Chondrocyte (in vitro differentiated cells): ENCODE results near the gene GALNT2. TPM values are rescaled to one million over a fixed set of nuclear protein-coding genes. Genes with fewer than 3 reads are reported as not detected.

Experiments
- DNase-seq: peaks from one replicate; pipeline ENCODE4 v3.0.0; 2021; ENCODE audit warnings: mixed read lengths, low spot score
- H3K27ac Mint-ChIP-seq: one replicate; pipeline ENCODE4 v1.8.0; 2021; ENCODE audit warnings: mild to moderate bottlenecking, moderate library complexity, mixed read lengths; ENCODE audit not compliant: unreplicated experiment
- H3K27me3 Mint-ChIP-seq: 2 replicates; pipeline ENCODE4 v1.8.0; 2021; ENCODE audit warnings: low read depth, mixed read lengths
- H3K36me3 Mint-ChIP-seq: 2 replicates; pipeline ENCODE4 v1.8.0; 2021; ENCODE audit warnings: low read depth, mixed read lengths
- H3K4me1 Mint-ChIP-seq: 2 replicates; pipeline ENCODE4 v1.8.0; 2021; ENCODE audit warnings: low read depth, mild to moderate bottlenecking, mixed read lengths
- H3K4me3 Mint-ChIP-seq: one replicate; pipeline ENCODE4 v1.8.0; 2021; ENCODE audit warnings: mild to moderate bottlenecking, moderate library complexity, mixed read lengths; ENCODE audit not compliant: unreplicated experiment
- H3K9me3 Mint-ChIP-seq: 2 replicates; pipeline ENCODE4 v1.8.0; 2021; ENCODE audit warnings: low read depth, mixed read lengths
- CTCF ChIP-seq: fragments of 200-600 bp; sonication (generic); IDR thresholded peaks from 2 replicates; pipeline ENCODE4 v1.5.0; 2021; ENCODE audit warnings: antibody characterized with exemption, mild to moderate bottlenecking, moderate library complexity
- total RNA-seq: library from RNA; stranded (reverse); gene quantifications from 3 replicates; pipeline ENCODE4 v1.2.1, GENCODE V29; 2021

Gene GALNT2
- total RNA-seq, 1 donor from 2014 or later: 223 TPM

- H3K36me3 Mint-ChIP-seq: no peaks in the 10 kb centered on the region
- DNase-seq: no peak
- TF ChIP-seq CTCF: no peak
- no peaks in the 10 kb centered on the region for H3K9me3 Mint-ChIP-seq
- H3K4me1 Mint-ChIP-seq: peaks cover 75% of the 10 kb centered on the region
- no peaks in the 10 kb centered on the region for H3K27me3 Mint-ChIP-seq
- no peak overlapping the region for H3K4me3 Mint-ChIP-seq
- no peak overlapping the region for H3K27ac Mint-ChIP-seq
Measured at GRCh38 chr1:230135726-230136125, 68.7 kb downstream of the GALNT2 start.

- Mint-ChIP-seq H3K36me3 (peaks cover 2% of the 10 kb centered on the region), H3K27me3 (no peaks in the 10 kb centered on the region), H3K27ac (peak overlapping the region; percentile 82), H3K4me1 (peaks cover 85% of the 10 kb centered on the region), H3K4me3 (peak overlapping the region; percentile 19), H3K9me3 (no peaks in the 10 kb centered on the region)
- TF ChIP-seq CTCF: no peak
- no peak for DNase-seq
Measured at GRCh38 chr1:230136453-230137336, 69.7 kb downstream of the GALNT2 start.

- DNase-seq: no peak
- peaks cover 85% of the 10 kb centered on the region for H3K4me1 Mint-ChIP-seq
- no peaks in the 10 kb centered on the region for H3K9me3 Mint-ChIP-seq
- peaks cover 2% of the 10 kb centered on the region for H3K36me3 Mint-ChIP-seq
- H3K27me3 Mint-ChIP-seq: no peaks in the 10 kb centered on the region
- TF ChIP-seq CTCF: no peak
- H3K4me3 Mint-ChIP-seq: peak overlapping the region; percentile 19
- peak overlapping the region; percentile 82 for H3K27ac Mint-ChIP-seq
Measured at GRCh38 chr1:230137337-230137815, 70.3 kb downstream of the GALNT2 start.

- TF ChIP-seq CTCF: no peak
- no peak overlapping the region for H3K27ac Mint-ChIP-seq
- H3K36me3 Mint-ChIP-seq: peaks cover 2% of the 10 kb centered on the region
- no peak overlapping the region for H3K4me3 Mint-ChIP-seq
- peaks cover 81% of the 10 kb centered on the region for H3K4me1 Mint-ChIP-seq
- H3K9me3 Mint-ChIP-seq: no peaks in the 10 kb centered on the region
- no peaks in the 10 kb centered on the region for H3K27me3 Mint-ChIP-seq
- no peak for DNase-seq
Measured at GRCh38 chr1:230138561-230139239, 71.7 kb downstream of the GALNT2 start.

- H3K36me3 Mint-ChIP-seq: peaks cover 2% of the 10 kb centered on the region
- H3K4me1 Mint-ChIP-seq: peaks cover 80% of the 10 kb centered on the region
- H3K27ac Mint-ChIP-seq: peak overlapping the region; percentile 27
- H3K9me3 Mint-ChIP-seq: no peaks in the 10 kb centered on the region
- H3K4me3 Mint-ChIP-seq: no peak overlapping the region
- no peaks in the 10 kb centered on the region for H3K27me3 Mint-ChIP-seq
- DNase-seq: no peak
- no peak for TF ChIP-seq CTCF
Measured at GRCh38 chr1:230139315-230139714, 72.3 kb downstream of the GALNT2 start.
